AG04450 (cell line): ENCODE data around the gene PUM2. TPM values are rescaled to one million over a fixed set of nuclear protein-coding genes. Genes with fewer than 3 reads are reported as not detected.

ENCODE experiments used
- CTCF ChIA-PET: fragments of 300-600, 350-600 bp; formaldehyde crosslinking; extraction: SDS; loops from one replicate; lab custom pipeline; 2022; ENCODE audit warnings: antibody characterized with exemption, inconsistent platforms; lab: Charles Lee
- POLR2A ChIA-PET: fragments of 350-600 bp; formaldehyde crosslinking; extraction: SDS; loops from one replicate; lab custom pipeline; 2021; ENCODE audit warnings: antibody characterized with exemption, inconsistent platforms; lab: Yijun Ruan, JAX
- DNase-seq: peaks from one replicate; pipeline ENCODE4 v3.0.0-alpha.2; 2011; ENCODE audit warnings: low read depth, low spot score
- H3K27ac ChIP-seq: one replicate; pipeline ENCODE4 v1.5.1; 2012; ENCODE audit warnings: low read depth, low read length, control low read depth
- H3K27me3 ChIP-seq: one replicate; pipeline ENCODE4 v1.6.0; 2012; ENCODE audit warnings: low read length; ENCODE audit not compliant: control insufficient read depth, insufficient read depth
- H3K4me3 ChIP-seq: 2 replicates; pipeline ENCODE4 v1.5.1; 2011; ENCODE audit warnings: mild to moderate bottlenecking, low read depth, low read length, control low read depth
- H3K9me3 ChIP-seq: 2 replicates; pipeline ENCODE4 v1.5.1; 2012; ENCODE audit warnings: low read length; ENCODE audit not compliant: control insufficient read depth, insufficient read depth
- CTCF ChIP-seq: IDR thresholded peaks from 2 replicates; pipeline ENCODE4 v1.5.1; 2011; ENCODE audit warnings: low read depth, low read length, control low read depth, inconsistent platforms
- polyA plus RNA-seq: library from polyadenylated mRNA; depleted of rRNA; stranded (reverse); fragments of >200 nt; gene quantifications from 2 replicates; pipeline ENCODE4 v1.2.3, GENCODE V29; 2011; rRNA removed
- small RNA-seq: library from RNA; depleted of rRNA; stranded (forward); fragments of <200 nt; gene quantifications from one replicate; pipeline ENCODE3, GENCODE V24; 2012; ENCODE audit warnings: low read depth; ENCODE audit not compliant: insufficient read length

The PUM2 gene
- polyA plus RNA-seq, 1 experiment: 53.7 TPM

- peaks cover 2% of the 10 kb centered on the region for H3K27me3 ChIP-seq
- TF ChIP-seq CTCF: no peak
- ChIA-PET POLR2A (no interaction called here), CTCF (no interaction called here)
- DNase-seq: no peak
- H3K9me3 ChIP-seq: no peaks in the 10 kb centered on the region; the same call in 1 of the 2 replicates
- H3K4me3 ChIP-seq: no peak overlapping the region
- no peak overlapping the region for H3K27ac ChIP-seq
Observed at GRCh38 chr2:20198796-20199632, 151.6 kb downstream of the PUM2 start.

Small RNA genes within 50 kb of the gene (small RNA-seq; reads per million reads assigned to genes)
- not detected for gene RNU7-113P

Other genes with a start within 250 kb of the PUM2 start
- 17.9 and 19.9 TPM in 2 replicates for gene SDC1, start 125.7 kb downstream of the PUM2 start, polyA plus RNA-seq
- 45.5 and 47.7 TPM in 2 replicates for gene RHOB, start 96.2 kb upstream of the PUM2 start, polyA plus RNA-seq